Neuronal stem cell (in vitro differentiated cells): ENCODE results near the gene IL16.

Source experiments
- DNase-seq: peaks from one replicate; pipeline ENCODE4 v3.0.0-alpha.2; 2013; ENCODE audit warnings: low spot score
- H2AFZ ChIP-seq: one replicate; pipeline ENCODE4 v1.6.1; 2013; ENCODE audit warnings: mild to moderate bottlenecking, low read length, inconsistent platforms
- H2AK5ac ChIP-seq: 2 replicates; pipeline ENCODE4 v1.6.1; 2013; ENCODE audit warnings: low read depth, mild to moderate bottlenecking, inconsistent platforms, low read length, moderate library complexity, mixed read lengths
- H2BK120ac ChIP-seq: 2 replicates; pipeline ENCODE4 v1.6.1; 2013; ENCODE audit warnings: low read depth, mild to moderate bottlenecking, inconsistent platforms, low read length, moderate library complexity, mixed read lengths
- H2BK12ac ChIP-seq: one replicate; pipeline ENCODE4 v1.6.1; 2013; ENCODE audit warnings: low read length, inconsistent platforms
- H2BK15ac ChIP-seq: 2 replicates; pipeline ENCODE4 v1.6.1; 2013; ENCODE audit warnings: mild to moderate bottlenecking, low read length, inconsistent platforms, mixed read lengths
- H2BK5ac ChIP-seq: one replicate; pipeline ENCODE4 v1.6.1; 2013; ENCODE audit warnings: inconsistent platforms, mild to moderate bottlenecking, low read length, moderate library complexity
- H3K14ac ChIP-seq: one replicate; pipeline ENCODE4 v1.6.1; 2013; ENCODE audit warnings: low read length, inconsistent platforms
- H3K18ac ChIP-seq: 2 replicates; pipeline ENCODE4 v1.6.1; 2013; ENCODE audit warnings: low read length, inconsistent platforms
- H3K23ac ChIP-seq: 2 replicates; pipeline ENCODE4 v1.6.1; 2013; ENCODE audit warnings: low read depth, mild to moderate bottlenecking, mixed read lengths, low read length, inconsistent platforms; ENCODE audit not compliant: poor library complexity
- H3K27ac ChIP-seq: replicated peaks from 3 replicates; pipeline ENCODE4 v1.5.1; 2013; ENCODE audit warnings: low read length, inconsistent platforms
- H3K27me3 ChIP-seq, 3 experiments: 2 replicates each; pipeline ENCODE4 v1.6.1; 2013; ENCODE audit warnings: low read length in 3 of 3, mild to moderate bottlenecking in 2 of 3, inconsistent platforms in 1 of 3, low read depth in 1 of 3, mixed read lengths in 1 of 3, moderate library complexity in 1 of 3; ENCODE audit not compliant: control insufficient read depth in 3 of 3, insufficient read depth in 3 of 3
- H3K36me3 ChIP-seq, 2 donors: replicated peaks in 1 of 2; 2 replicates each; pipeline ENCODE4 v1.6.1; 2013; ENCODE audit warnings: low read length in 2 of 2; ENCODE audit not compliant: control insufficient read depth in 2 of 2, insufficient read depth in 2 of 2
- H3K4ac ChIP-seq: 2 replicates; pipeline ENCODE4 v1.6.1; 2013; ENCODE audit warnings: inconsistent platforms, mild to moderate bottlenecking, low read length, moderate library complexity
- H3K4me1 ChIP-seq, 2 donors: 1 replicate in 1 of 2; 2 replicates in 1 of 2; pipeline ENCODE4 v1.6.1; 2013; ENCODE audit warnings: low read length in 2 of 2, low read depth in 1 of 2; ENCODE audit not compliant: control insufficient read depth in 2 of 2, insufficient read depth in 1 of 2
- H3K4me2 ChIP-seq: one replicate; pipeline ENCODE4 v1.6.1; 2013; ENCODE audit warnings: mild to moderate bottlenecking, low read length, inconsistent platforms; ENCODE audit not compliant: insufficient read depth, poor library complexity, severe bottlenecking
- H3K4me3 ChIP-seq, 2 donors: 2 replicates each; pipeline ENCODE4 v1.5.1; 2013; ENCODE audit warnings: low read length in 2 of 2, mild to moderate bottlenecking in 2 of 2, inconsistent platforms in 1 of 2, moderate library complexity in 1 of 2
- H3K79me1 ChIP-seq: one replicate; pipeline ENCODE4 v1.6.1; 2013; ENCODE audit warnings: low read depth, mild to moderate bottlenecking, inconsistent platforms, low read length, moderate library complexity
- H3K9ac ChIP-seq: one replicate; pipeline ENCODE4 v1.6.1; 2013; ENCODE audit warnings: mild to moderate bottlenecking, low read depth, low read length, inconsistent platforms; ENCODE audit not compliant: poor library complexity
- H3K9me3 ChIP-seq, 2 donors: replicated peaks in 1 of 2; 2 replicates each; pipeline versions ENCODE3 to v1.6.1; 2013; ENCODE audit warnings: low read length in 2 of 2, mild to moderate bottlenecking in 2 of 2, inconsistent platforms in 1 of 2, low read depth in 1 of 2, mixed read lengths in 1 of 2, moderate library complexity in 1 of 2; ENCODE audit not compliant: control insufficient read depth in 2 of 2, insufficient read depth in 1 of 2
- H4K8ac ChIP-seq: one replicate; pipeline ENCODE4 v1.6.1; 2013; ENCODE audit warnings: low read depth, mild to moderate bottlenecking, inconsistent platforms, low read length, moderate library complexity
- H4K91ac ChIP-seq: one replicate; pipeline ENCODE4 v1.6.1; 2013; ENCODE audit warnings: low read length, low read depth, mild to moderate bottlenecking, inconsistent platforms; ENCODE audit not compliant: poor library complexity
- WGBS, 2 donors: extraction: QIAGEN DNeasy Blood & Tissue Kit; methylation state at CpG; one replicate each; pipeline ENCODE4 v1.1.7; 2013; ENCODE audit warnings: missing lambda C conversion rate in 2 of 2, mixed read lengths in 1 of 2; ENCODE audit not compliant: insufficient read length in 2 of 2, insufficient replicate concordance in 1 of 2; ENCODE audit errors: extremely low coverage in 2 of 2; 5-methylcytosine and 5-hydroxymethylcytosine counted together

Gene IL16

GRCh38 chr15:81181220-81181619, 15.5 kb upstream of the IL16 start:
- no peak overlapping the region for H4K8ac ChIP-seq
- WGBS, 2 donors = no CpG with 5 or more reads among the region's 3 CpGs
- no peaks in the 10 kb centered on the region for H3K79me1 ChIP-seq
- no peaks in the 10 kb centered on the region for H3K9me3 ChIP-seq
- no peak overlapping the region for H4K91ac ChIP-seq
- H3K4me1 ChIP-seq = peaks cover 0 to 7% of the 10 kb centered on the region in 2 donors
- no peak overlapping the region for H3K18ac ChIP-seq
- no peak overlapping the region for H3K4ac ChIP-seq
- H2AK5ac ChIP-seq = no peak overlapping the region
- H2BK12ac ChIP-seq = no peak overlapping the region
- H2AFZ ChIP-seq = no peak overlapping the region
- no peak overlapping the region for H3K9ac ChIP-seq
- H2BK15ac ChIP-seq = no peak overlapping the region
- no peak overlapping the region for H3K23ac ChIP-seq
- H3K4me2 ChIP-seq = no peak overlapping the region
- H2BK5ac ChIP-seq = no peak overlapping the region
- no peak overlapping the region for H3K4me3 ChIP-seq
- no peak for DNase-seq
- no peaks in the 10 kb centered on the region for H3K27me3 ChIP-seq
- no peaks in the 10 kb centered on the region for H3K36me3 ChIP-seq
- H2BK120ac ChIP-seq = no peak overlapping the region
- H3K27ac ChIP-seq = no peak overlapping the region
- no peak overlapping the region for H3K14ac ChIP-seq

DNA sequence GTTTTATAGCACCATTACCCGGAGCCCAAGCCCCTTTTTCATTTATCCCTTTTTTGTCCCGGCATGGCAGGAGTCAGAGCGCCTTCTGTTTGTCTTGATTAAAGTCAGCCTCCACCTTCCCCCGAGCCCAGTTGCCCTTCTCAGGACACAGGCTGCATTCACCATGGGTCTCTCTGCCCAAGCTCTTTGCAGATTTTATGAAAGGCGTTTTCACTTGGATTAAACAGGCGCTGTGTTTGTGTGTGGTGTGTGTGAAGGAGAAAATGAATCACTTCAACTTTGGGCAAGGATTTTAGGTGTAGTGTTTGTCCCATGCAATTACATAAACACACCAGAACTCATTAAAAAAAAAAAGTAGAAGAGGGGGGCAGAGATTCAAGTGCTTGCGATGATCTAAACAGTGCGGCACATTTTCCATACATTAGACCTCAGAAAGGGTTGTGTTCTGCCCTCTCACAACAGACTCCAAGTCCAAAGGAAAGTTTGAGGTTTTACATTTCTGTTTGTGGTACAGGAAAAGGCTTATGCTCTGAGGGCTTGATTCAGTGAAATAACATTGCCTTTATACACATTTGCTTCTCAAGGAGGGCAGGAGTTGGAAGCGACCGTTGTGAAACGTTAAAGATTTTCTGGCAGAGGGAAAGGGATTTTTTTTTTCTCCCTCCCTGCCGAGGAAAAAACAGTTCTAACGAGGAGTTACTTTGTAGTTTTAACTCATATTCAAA, 14.5 kb upstream of the IL16 start:
- no peak overlapping the region for H2BK120ac ChIP-seq
- no peak overlapping the region for H3K4ac ChIP-seq
- no peak overlapping the region for H4K91ac ChIP-seq
- H2BK5ac ChIP-seq = no peak overlapping the region
- H3K36me3 ChIP-seq = no peaks in the 10 kb centered on the region
- H3K23ac ChIP-seq = no peak overlapping the region
- H2AFZ ChIP-seq = no peak overlapping the region
- no peak overlapping the region for H3K27ac ChIP-seq
- no peak overlapping the region for H3K9ac ChIP-seq
- H3K9me3 ChIP-seq = no peaks in the 10 kb centered on the region
- DNase-seq = no peak
- no peaks in the 10 kb centered on the region for H3K79me1 ChIP-seq
- H3K18ac ChIP-seq = no peak overlapping the region
- H2AK5ac ChIP-seq = no peak overlapping the region
- no peaks in the 10 kb centered on the region for H3K27me3 ChIP-seq
- no peak overlapping the region for H2BK12ac ChIP-seq
- no peak overlapping the region for H2BK15ac ChIP-seq
- no peak overlapping the region for H3K14ac ChIP-seq
- WGBS, 2 donors = no CpG with 5 or more reads among the region's 13 CpGs
- H3K4me2 ChIP-seq = no peak overlapping the region
- H3K4me1 ChIP-seq = peaks cover 0 to 7% of the 10 kb centered on the region in 2 donors
- no peak overlapping the region for H4K8ac ChIP-seq
- no peak overlapping the region for H3K4me3 ChIP-seq

DNA sequence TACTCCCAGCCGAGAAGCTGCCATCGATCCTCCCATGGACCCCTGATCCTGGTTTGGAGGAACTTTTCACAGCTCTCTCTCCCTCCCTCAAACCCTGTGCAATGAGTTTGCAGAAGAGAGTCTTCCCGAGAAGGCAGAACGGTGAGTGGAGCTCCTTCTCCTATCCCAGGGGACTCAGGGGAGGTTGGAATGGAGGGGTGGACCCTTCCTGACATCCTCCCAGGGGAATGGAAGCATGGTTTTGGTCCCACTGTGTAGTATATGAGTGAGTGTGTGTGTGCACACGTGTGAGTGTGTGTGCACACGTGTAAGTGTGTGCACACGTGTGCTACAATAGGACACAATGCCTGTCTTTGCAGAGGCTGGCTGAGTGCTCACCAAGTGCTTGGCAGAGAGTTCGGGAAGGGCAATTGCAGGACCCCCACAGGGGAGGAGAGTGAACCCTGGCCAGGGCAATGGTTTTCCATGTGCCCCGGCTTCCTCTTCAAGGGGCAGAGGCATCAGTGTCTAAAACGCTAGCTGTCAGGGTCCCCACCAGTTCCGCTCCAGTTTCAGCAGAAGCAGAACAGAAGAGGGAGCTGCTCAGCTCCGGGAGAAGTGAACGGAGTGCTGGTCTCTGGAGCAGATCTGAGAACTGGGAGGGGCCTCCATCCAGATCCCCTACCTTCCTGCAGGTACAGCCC, 13.8 kb upstream of the IL16 start:
- Histone ChIP-seq H3K36me3 (no peaks in the 10 kb centered on the region), H3K23ac (peak overlapping the region; percentile 6), H3K79me1 (no peaks in the 10 kb centered on the region), H3K18ac (no peak overlapping the region), H2BK12ac (no peak overlapping the region), H3K4ac (no peak overlapping the region), H2BK120ac (no peak overlapping the region), H3K27ac (no peak overlapping the region), H3K4me1 (peaks cover 0 to 7% of the 10 kb centered on the region in 2 donors), H2BK5ac (no peak overlapping the region), H3K9ac (no peak overlapping the region), H4K8ac (no peak overlapping the region), H4K91ac (no peak overlapping the region), H3K4me3 (no peak overlapping the region), H3K4me2 (no peak overlapping the region), H2BK15ac (no peak overlapping the region), H3K14ac (no peak overlapping the region), H2AFZ (no peak overlapping the region), H3K9me3 (no peaks in the 10 kb centered on the region), H2AK5ac (no peak overlapping the region), H3K27me3 (no peaks in the 10 kb centered on the region)
- WGBS, 2 donors = no CpG with 5 or more reads among the region's 13 CpGs
- no peak for DNase-seq

GRCh38 chr15:81183439-81183775, 13.3 kb upstream of the IL16 start:
- no peak for DNase-seq
- Histone ChIP-seq H2AK5ac (no peak overlapping the region), H4K91ac (no peak overlapping the region), H3K4ac (no peak overlapping the region), H3K4me3 (no peak overlapping the region), H3K23ac (no peak overlapping the region), H3K27ac (no peak overlapping the region), H3K14ac (no peak overlapping the region), H4K8ac (no peak overlapping the region), H2BK5ac (no peak overlapping the region), H3K9ac (no peak overlapping the region), H3K18ac (no peak overlapping the region), H3K9me3 (no peaks in the 10 kb centered on the region), H3K36me3 (no peaks in the 10 kb centered on the region), H3K79me1 (no peaks in the 10 kb centered on the region), H3K27me3 (no peaks in the 10 kb centered on the region), H2BK12ac (no peak overlapping the region), H2AFZ (no peak overlapping the region), H3K4me1 (peaks cover 0 to 7% of the 10 kb centered on the region in 2 donors), H3K4me2 (no peak overlapping the region), H2BK15ac (no peak overlapping the region), H2BK120ac (no peak overlapping the region)
- no CpG with 5 or more reads among the region's 4 CpGs for WGBS, 2 donors
